Erythroblast (primary cell): Measurements from ENCODE around the gene MLLT10.

Experiments used
- GATA1 ChIP-seq: IDR thresholded peaks from 2 replicates; pipeline ENCODE4 v1.6.1; 2011; ENCODE audit warnings: low read depth, mild to moderate bottlenecking, control low read depth, low read length, moderate library complexity
- POLR2A ChIP-seq: IDR thresholded peaks from 2 replicates; pipeline ENCODE4 v1.6.1; 2011; ENCODE audit warnings: mild to moderate bottlenecking, low read length

GRCh38 chr10:21521751-21522533 is 12.1 kb upstream of the MLLT10 start:
- TF ChIP-seq POLR2A (no peak), GATA1 (no peak)
